GM21529 (cell line): ENCODE results near the gene UROC1.

Source experiments
- ATAC-seq: cut with Tn5 transposase; IDR thresholded peaks from one replicate; pipeline ENCODE4 v1.9.1; 2021; ENCODE audit not compliant: unreplicated experiment

Gene UROC1

DNA sequence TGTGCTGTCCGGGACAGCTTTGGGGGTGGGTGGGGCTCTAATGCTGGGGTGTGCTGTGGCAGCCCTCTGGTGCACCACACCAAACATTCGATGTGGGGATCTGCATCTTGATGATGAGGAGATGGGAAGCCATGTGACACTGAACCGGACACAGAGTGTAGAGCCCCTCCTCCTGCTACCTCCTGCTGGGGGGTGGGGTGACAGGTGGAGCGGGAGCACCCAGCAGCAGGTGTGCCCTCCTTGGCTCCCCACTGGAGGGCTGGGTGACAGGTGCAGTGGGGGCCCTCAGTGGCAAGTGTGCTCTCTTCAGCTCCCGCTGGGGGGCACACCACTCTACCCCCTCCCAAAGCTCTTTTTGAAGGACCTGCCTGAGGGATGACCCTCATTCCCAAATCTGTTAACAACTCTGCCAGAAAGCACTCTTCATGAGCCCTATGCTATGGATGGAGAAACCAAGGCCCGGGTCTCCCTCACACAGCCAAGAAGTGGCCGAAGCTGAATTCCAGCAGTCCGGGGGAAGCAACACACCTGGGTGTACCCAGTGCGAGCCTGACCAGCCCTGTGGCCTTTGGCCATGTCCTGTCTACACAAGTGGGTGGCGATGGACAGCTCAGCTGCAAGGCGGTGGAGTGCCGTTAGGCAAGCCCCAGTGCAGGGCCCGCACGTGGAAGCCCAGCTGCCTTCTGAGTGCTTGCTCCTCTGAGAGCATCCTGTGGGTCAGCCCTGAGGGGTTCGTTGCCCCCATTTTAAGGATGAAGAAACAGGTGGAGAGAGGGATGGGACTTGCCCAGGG, 609 bp upstream of the UROC1 start:
- no peak for ATAC-seq

DNA sequence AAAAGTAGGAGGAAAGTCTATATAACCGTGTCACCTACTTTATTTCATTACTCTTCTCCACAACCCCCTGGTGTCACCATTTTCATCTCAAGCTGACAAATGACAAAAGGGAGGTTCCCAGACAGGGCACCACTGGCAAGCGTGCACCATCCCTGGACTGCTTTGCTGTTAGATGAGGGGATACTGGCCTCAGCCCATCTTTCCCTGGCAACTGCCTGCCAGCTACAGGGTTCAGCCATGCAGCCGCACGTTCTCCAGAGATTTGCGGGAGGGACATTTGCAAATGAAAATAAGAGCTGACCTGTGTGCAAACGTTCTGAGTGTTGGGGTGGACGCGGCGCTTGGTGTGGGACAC, 660 bp downstream of the UROC1 start:
- ATAC-seq = no peak

DNA sequence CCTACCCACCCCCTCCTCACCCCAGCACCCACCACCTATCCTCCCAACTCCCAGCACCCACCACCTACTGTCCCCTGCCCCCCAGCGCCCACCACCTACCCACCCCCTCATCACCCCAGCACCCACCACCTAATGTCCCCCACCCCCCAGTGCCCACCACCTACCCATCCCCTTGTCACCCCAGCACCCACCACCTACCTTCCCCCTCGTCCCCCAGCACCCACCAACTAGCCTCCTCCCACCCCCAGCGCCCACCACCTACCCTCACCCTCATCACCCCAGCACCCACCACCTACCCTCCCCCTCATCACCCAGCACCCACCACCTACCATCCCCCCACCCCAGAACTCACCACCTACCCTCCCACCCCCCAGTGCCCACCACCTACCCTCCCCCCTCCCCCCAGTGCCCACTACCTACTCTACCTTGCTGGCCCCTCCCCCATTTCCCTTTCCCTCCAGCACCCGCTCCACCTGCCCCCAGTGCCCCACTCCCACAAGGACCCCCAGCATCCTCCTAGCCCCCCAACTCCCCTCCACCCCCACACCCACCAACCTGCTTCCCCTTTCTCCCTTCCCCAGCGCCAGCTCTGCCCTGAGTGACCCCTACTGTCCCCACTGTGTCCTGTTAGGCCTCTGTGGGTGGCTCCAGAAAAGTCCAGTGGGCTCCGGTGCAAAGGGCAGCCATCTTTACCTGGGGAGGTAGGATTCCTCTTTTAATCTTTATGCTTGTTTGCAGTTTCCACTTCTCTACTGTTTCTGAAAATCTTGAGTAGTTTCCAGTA, 1.2 kb downstream of the UROC1 start:
- no peak for ATAC-seq

DNA sequence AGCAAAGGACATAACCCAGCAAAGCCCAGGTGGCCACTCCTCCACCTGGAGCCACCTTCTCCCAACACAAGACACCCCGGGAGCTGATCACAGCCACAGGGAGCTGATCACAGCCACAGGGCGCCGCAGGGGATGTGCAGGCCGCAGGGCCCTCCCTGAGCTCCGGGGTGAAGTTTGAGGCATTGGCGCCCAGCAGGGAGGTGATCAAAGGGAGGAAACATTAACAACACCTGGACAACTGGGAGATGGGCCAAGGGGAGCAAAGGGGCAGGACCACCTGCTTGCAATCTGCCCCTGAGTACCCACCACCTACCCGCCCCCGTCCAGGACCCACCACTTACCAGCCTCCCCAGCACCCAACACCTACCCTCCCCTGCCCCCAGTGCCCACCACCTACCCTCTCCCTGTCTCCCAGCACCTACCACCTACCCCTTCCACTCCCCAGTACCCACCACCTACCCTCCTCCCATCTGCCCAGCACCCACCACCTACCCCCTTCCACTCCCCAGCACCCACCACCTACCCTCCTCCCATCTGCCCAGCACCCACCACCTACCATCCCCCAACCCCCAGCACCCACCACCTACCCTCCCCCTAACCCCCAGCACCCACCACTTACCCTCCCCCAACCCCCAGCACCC, 2.4 kb downstream of the UROC1 start:
- ATAC-seq = no peak

- ATAC-seq = no peak
These were observed 3.4 kb downstream of the UROC1 start for GRCh38 chr3:126514161-126514560.

- ATAC-seq = no peak
These were observed 4.5 kb downstream of the UROC1 start for GRCh38 chr3:126512916-126513650.

DNA sequence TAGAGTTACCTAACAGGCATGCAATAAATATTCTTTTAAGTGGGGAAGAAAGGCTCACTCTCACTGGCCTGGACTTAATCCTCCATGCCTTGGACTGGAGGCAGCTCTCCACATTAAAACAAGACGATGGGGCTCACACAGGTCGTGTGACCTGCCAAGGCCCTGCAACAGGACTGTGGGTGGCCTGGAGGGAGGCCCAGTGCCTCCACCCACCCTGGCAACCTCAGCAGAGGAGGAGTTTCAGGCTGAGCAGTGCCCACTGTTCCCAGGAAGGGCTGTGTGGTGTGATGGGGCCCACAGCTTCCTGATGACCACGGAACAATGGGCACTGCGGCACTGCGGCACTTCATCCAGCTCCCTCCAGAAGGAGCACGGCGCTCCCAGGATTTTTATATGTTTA, 5.5 kb downstream of the UROC1 start:
- ATAC-seq = no peak

DNA sequence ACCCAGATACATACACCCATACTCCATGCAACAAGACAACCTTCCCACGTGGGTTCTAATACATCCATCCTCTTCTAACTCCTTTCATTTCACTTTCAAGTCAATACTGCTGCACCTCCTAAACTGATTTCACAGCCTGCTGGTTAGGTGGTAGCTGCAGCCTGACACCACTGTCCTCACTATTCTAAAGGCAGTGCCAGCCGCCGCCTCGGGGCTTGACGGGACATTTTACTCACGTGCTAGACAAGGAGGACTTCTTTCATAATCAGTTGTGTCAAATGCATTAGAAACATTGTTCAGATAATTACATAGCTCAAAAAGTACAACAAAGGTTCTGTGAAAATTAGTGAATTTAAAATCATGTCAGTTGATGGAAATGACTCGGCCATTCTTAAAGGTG, 6.3 kb downstream of the UROC1 start:
- no peak for ATAC-seq

GRCh38 chr3:126510308-126510910, 7.2 kb downstream of the UROC1 start:
- ATAC-seq = no peak

GRCh38 chr3:126509597-126510307, 7.8 kb downstream of the UROC1 start:
- no peak for ATAC-seq

GRCh38 chr3:126508564-126508964, 9.0 kb downstream of the UROC1 start:
- no peak for ATAC-seq

GRCh38 chr3:126507886-126508285, 9.7 kb downstream of the UROC1 start:
- no peak for ATAC-seq

GRCh38 chr3:126503701-126504100, 13.9 kb downstream of the UROC1 start:
- ATAC-seq = no peak

GRCh38 chr3:126502656-126503055, 14.9 kb downstream of the UROC1 start:
- no peak for ATAC-seq

DNA sequence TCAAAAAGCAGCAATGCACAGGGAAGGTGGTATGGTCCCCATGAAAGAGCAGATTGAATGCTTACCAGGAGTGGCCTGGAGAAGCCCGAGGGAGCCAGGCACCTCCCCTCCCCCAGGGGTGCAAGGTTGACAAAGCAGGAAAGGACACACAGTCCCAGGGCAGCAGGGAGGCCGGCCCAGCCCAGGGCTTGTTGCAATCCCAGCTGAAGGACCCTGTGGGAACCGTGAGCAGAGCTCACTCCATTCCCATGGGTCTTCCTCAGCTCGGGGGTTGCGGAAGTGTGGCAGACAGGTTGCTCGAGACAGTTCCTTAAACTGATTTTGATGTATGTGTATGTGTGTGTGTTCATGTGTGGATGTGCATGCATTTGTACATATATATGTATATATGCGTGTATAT, 15.8 kb downstream of the UROC1 start:
- no peak for ATAC-seq

DNA sequence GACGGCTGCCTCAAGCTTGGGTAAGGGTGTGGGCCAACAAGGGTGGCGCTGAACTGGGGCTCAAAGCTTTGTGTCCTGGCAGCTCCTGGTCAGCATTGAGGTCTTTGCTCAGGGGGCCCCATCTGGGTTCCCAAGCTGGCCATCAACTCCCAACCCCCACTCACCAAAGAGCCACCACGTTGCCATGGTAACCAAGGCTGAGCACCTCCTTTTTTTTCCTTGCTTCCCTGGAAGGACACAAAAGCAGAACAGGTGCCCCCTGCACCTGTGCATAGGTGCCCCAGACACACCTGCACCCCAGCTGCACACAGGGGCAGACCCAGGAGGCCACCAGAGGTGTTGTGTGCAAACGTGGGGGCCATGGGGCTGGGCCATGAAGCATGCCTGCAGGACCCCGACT, 16.5 kb downstream of the UROC1 start:
- no peak for ATAC-seq

DNA sequence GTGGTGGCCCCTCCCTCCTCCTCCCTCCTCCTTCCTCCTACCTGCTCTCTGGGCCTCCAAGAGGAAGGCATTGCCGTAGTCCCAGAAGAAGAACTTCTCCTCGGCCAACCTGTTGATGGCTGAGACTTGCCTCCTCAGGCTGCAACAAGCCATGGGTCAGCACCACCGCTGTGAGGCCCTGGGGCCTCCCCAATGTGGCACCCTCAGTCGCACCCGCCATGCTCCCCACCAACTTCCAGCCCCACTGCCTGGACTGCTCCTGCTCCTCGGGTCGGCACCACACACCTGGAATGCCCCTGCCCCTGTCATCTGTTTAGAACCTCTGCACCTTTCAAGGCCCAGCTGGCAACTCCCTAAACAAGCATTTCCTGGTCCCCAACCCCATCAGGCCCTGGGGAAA, 17.6 kb downstream of the UROC1 start:
- ATAC-seq = no peak

DNA sequence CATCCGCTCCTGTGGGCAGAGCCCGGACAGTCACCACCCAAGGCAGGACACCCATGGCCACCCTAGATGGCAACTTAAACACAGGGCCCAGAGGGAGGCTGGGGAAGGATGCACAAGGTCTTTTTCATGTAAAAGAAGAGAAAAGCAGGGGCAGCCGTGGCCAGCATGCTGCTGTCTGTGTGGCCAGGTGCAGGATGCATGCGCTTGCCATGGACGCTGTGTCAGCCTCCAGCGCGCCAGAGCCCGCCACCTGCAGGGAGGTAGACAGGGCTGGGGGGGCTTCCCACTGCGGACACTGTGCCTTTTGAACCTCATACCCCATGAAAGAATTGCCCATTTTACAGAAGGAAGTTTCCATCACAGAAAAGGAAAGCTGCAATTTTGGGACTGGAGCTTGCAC, 18.2 kb downstream of the UROC1 start:
- no peak for ATAC-seq

DNA sequence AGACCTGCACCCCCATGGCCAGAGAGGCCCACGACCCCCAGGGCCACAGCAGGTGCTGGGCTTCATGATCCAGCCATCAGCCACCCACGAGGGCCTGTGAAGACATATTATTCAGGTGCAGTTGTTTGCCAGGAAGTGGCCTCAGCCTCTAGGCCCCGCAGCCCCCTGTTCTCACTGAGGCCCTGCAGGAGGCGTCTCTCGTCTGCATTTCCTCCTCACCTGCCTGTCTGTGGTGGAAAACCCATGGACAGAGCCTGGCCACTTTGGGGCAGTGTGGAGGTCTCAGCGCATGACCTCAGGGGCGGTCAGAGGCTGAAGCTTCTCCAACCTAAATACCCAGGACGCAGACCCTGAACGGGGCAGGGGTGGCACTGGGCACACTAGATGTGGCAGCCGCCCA, 18.6 kb downstream of the UROC1 start:
- ATAC-seq = no peak

- no peak for ATAC-seq
These were observed 19.1 kb downstream of the UROC1 start for GRCh38 chr3:126498461-126498860.
